BLaER1 treated with 17β-estradiol and CSF1 and Interleukin-3, amounts not matched to agents 10 nM and 100 nM (cell line): Measurements from ENCODE around the gene HSPA12B.

ENCODE experiments used
- H3K27ac ChIP-seq, 11 experiments: shearing (Covaris generic); formaldehyde crosslinking; 2 replicates each; pipeline ENCODE4 v1.8.1; 2022
- H3K27me3 ChIP-seq, 11 experiments: shearing (Covaris generic); formaldehyde crosslinking; 2 replicates each; pipeline ENCODE4 v1.8.1; 2022
- H3K36me3 ChIP-seq, 11 experiments: shearing (Covaris generic); formaldehyde crosslinking; 2 replicates each; pipeline ENCODE4 v1.8.1; 2022
- H3K4me1 ChIP-seq, 10 experiments: shearing (Covaris generic); formaldehyde crosslinking; 2 replicates each; pipeline ENCODE4 v1.8.1; 2022
- H3K4me2 ChIP-seq, 11 experiments: shearing (Covaris generic); formaldehyde crosslinking; 2 replicates each; pipeline ENCODE4 v1.8.1; 2022
- H3K4me3 ChIP-seq, 10 experiments: shearing (Covaris generic); formaldehyde crosslinking; 2 replicates each; pipeline ENCODE4 v1.8.1; 2022
- H3K9ac ChIP-seq, 11 experiments: shearing (Covaris generic); formaldehyde crosslinking; 2 replicates each; pipeline ENCODE4 v1.8.1; 2022
- H3K9me3 ChIP-seq, 11 experiments: shearing (Covaris generic); formaldehyde crosslinking; replicated peaks in 1 of 11; 2 replicates each; pipeline ENCODE4 v1.8.1; 2022
- H4K20me1 ChIP-seq, 11 experiments: shearing (Covaris generic); formaldehyde crosslinking; 2 replicates each; pipeline ENCODE4 v1.8.1; 2022
- Cebpa-rat ChIP-seq, 11 experiments: shearing (Covaris generic); IDR thresholded peaks; 2 replicates each; pipeline ENCODE4 v1.8.1; 2022

The HSPA12B gene

DNA sequence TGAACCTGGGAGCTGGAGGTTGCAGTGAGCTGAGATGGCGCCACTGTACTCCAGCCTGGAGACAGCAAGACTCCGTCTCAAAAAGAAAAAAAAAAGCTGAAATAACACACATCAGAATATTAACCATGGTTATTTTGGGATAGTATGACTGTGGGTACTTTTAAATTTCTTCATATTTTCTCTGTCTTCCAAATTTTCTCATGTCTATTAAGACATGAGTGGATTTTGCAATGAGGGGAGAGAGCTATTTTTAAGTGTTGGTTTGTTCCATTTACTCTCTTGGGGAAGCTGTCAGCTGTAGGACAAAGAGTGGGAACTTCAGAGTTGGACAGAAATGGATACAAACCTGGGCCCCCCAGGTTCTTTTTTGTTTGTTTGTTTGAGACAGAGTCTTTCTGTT lies 24.8 kb downstream of the HSPA12B start:
- peaks cover 13 to 100% (median 81%) of the 10 kb centered on the region in 11 experiments; a peak in 21 of 22 replicates for H4K20me1 ChIP-seq

DNA sequence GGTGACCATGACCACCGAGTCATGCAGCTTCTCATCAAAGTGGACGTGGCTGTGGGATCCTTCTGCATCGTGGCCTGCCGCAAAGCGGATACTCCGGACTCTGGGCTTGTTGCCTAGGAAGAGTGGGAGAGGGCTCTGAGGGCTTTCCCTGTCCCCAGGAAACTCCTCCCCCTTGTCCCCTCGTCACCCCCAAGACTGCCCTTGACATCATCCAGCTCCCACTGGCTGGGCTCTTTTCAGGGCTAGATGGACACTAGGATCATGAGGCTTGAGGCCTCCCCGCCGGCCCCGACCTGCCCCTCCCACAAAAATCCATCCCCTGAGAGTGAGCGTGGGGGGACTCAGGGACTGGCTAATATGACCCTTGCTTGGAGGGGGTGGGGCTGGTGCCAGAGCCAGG lies 26.1 kb downstream of the HSPA12B start:
- H3K4me3 ChIP-seq, result no peak overlapping the region
- peak overlapping the region in 8 of 11 experiments; percentile 33 to 70 (median 55); a peak in 8 of 22 replicates for H3K9ac ChIP-seq
- H3K4me2 ChIP-seq, result peak overlapping the region in 4 of 11 experiments; percentile 53 to 84 (median 72); a peak in 6 of 22 replicates
- no peaks in the 10 kb centered on the region for H3K27me3 ChIP-seq
- H3K9me3 ChIP-seq, result no peaks in the 10 kb centered on the region
- H3K36me3 ChIP-seq, result peaks cover 67 to 90% (median 82%) of the 10 kb centered on the region in 11 experiments
- H3K4me1 ChIP-seq, result peaks cover 38 to 88% (median 74%) of the 10 kb centered on the region in 10 experiments
- peak overlapping the region in 9 of 11 experiments; percentile 52 to 76 (median 68); a peak in 17 of 22 replicates for H3K27ac ChIP-seq
- TF ChIP-seq Cebpa-rat (IDR thresholded peaks at IDR 0.05), result no peak
- H4K20me1 ChIP-seq, result peaks cover 13 to 92% (median 75%) of the 10 kb centered on the region in 11 experiments; a peak in 21 of 22 replicates

More for the DNA sequence above, 24.8 kb downstream of the HSPA12B start:
- Histone ChIP-seq H3K4me3 (peak overlapping the region in 1 of 10 experiments; percentile 40; a peak in 1 of 20 replicates), H3K9ac (peak overlapping the region in 9 of 11 experiments; percentile 21 to 59 (median 41); a peak in 13 of 22 replicates), H3K4me1 (peaks cover 40 to 88% (median 73%) of the 10 kb centered on the region in 10 experiments), H3K4me2 (peak overlapping the region in 10 of 11 experiments; percentile 26 to 84 (median 56); a peak in 18 of 22 replicates), H3K36me3 (peaks cover 67 to 97% (median 82%) of the 10 kb centered on the region in 11 experiments), H3K9me3 (no peaks in the 10 kb centered on the region), H3K27ac (peak overlapping the region in 10 of 11 experiments; percentile 23 to 76 (median 64); a peak in 19 of 22 replicates), H3K27me3 (no peaks in the 10 kb centered on the region)
- TF ChIP-seq Cebpa-rat (IDR thresholded peaks at IDR 0.05), result 0 out of 22 replicates have a peak, but pooled peaks of 1 of the 11 experiments have one; percentile 29

DNA sequence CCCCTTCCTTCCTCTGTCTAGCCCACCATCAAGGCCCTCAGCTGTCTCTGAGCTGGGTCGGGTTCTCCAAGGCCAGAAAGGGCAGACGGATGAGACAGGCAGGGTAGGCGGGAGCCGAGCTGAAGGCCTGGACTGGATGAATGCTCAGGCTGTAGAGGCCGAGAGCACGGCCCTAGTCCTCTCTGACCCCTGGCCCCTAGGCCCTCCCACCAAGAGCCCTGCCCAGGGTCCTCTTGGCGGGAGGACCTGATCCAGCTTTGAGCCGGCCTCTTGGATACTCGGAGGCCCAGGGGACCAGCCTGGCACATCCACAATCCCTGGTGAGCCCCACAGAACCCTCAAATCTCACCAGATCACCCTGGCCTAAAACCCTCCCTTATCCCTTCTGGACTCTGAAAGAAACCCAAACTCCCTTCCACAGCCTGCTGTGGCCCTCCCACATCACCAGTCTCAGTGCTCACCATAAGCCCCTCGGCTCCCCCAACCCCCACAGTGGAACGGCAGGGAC lies 26.9 kb downstream of the HSPA12B start:
- H3K27ac ChIP-seq, result peak overlapping the region in 9 of 11 experiments; percentile 47 to 76 (median 68); a peak in 18 of 22 replicates
- H3K4me1 ChIP-seq, result peaks cover 47 to 89% (median 81%) of the 10 kb centered on the region in 10 experiments
- no peak overlapping the region for H3K4me3 ChIP-seq
- peaks cover 62 to 87% (median 74%) of the 10 kb centered on the region in 11 experiments for H3K36me3 ChIP-seq
- peak overlapping the region; percentile 23 to 70 (median 46); a peak in 15 of 22 replicates for H3K9ac ChIP-seq
- peaks cover 13 to 92% (median 74%) of the 10 kb centered on the region in 11 experiments; a peak in 21 of 22 replicates for H4K20me1 ChIP-seq
- no peaks in the 10 kb centered on the region for H3K9me3 ChIP-seq
- H3K27me3 ChIP-seq, result no peaks in the 10 kb centered on the region
- TF ChIP-seq Cebpa-rat (IDR thresholded peaks at IDR 0.05), result no peak
- H3K4me2 ChIP-seq, result peak overlapping the region in 5 of 11 experiments; percentile 7 to 84 (median 74); a peak in 5 of 22 replicates

DNA sequence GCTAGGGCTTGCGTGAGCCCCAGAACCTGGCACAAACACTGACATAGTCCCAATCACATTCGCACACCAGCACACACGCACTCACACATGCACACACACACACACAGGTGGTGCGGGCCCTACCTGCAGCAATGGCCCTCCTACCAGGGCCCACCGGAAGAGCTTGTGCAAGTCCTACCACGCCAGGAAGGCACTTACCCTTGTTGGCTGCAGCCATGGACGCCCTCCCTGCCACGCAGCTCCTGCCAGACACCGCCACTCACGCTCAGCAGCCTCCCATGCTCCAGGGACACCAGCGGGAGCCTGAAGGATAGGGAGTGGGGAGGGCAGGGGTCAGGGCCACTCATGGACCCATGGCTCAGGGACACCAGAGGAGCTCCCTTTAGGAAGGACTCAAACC lies 27.4 kb downstream of the HSPA12B start:
- no peak overlapping the region for H3K4me3 ChIP-seq
- peak overlapping the region in 10 of 11 experiments; percentile 13 to 76 (median 62); a peak in 18 of 22 replicates for H3K27ac ChIP-seq
- H3K27me3 ChIP-seq, result no peaks in the 10 kb centered on the region
- peaks cover 52 to 94% (median 86%) of the 10 kb centered on the region in 10 experiments for H3K4me1 ChIP-seq
- H3K4me2 ChIP-seq, result peak overlapping the region in 10 of 11 experiments; percentile 51 to 84 (median 72); a peak in 20 of 22 replicates
- H3K9me3 ChIP-seq, result no peaks in the 10 kb centered on the region
- no peak for TF ChIP-seq Cebpa-rat (IDR thresholded peaks at IDR 0.05)
- peaks cover 56 to 87% (median 68%) of the 10 kb centered on the region in 11 experiments for H3K36me3 ChIP-seq
- peaks cover 13 to 92% (median 71%) of the 10 kb centered on the region in 11 experiments; a peak in 20 of 22 replicates for H4K20me1 ChIP-seq
- peak overlapping the region; percentile 28 to 70 (median 54); a peak in 17 of 22 replicates for H3K9ac ChIP-seq

DNA sequence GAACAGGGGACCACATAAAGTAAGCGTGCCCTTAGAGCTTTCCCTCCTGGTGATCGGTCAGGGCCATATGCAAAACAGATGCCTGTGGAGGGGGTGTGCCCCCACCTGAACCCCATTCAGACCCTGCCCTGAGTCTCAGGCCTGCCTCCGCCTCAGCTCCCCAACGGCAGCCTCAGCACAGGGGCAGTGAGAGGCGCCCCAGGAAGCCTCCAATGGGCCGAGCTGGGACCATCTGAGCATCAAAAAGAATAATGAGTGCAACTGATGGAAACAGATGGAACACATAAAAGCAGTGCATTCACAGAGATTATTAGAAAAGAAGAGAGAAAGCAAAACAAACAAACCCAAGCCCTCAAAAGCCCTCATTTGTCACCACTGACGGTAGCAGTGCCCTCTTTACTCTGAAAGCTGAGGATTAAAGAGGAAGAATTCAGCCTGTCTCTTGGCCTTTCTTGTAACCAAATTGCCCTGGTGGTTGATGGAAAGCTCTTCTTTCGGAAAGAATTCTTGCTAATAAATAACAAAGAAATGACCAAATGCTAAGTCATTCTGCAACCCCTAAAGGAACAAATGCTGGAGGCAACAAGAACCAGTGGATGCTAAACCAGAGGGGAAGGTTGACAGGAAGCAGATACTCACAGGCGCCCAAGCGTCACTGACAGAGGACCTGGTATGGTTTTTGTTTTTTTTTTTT lies 28.3 kb downstream of the HSPA12B start:
- peaks cover 47 to 81% (median 59%) of the 10 kb centered on the region in 11 experiments for H3K36me3 ChIP-seq
- H3K27ac ChIP-seq, result peak overlapping the region in 10 of 11 experiments; percentile 13 to 76 (median 62); a peak in 19 of 22 replicates
- TF ChIP-seq Cebpa-rat (IDR thresholded peaks at IDR 0.05), result no peak
- no peaks in the 10 kb centered on the region for H3K9me3 ChIP-seq
- H3K4me3 ChIP-seq, result peak overlapping the region in 3 of 10 experiments; percentile 0 to 27 (median 13); a peak in 2 of 20 replicates
- peaks cover 61 to 100% (median 96%) of the 10 kb centered on the region in 10 experiments for H3K4me1 ChIP-seq
- H3K4me2 ChIP-seq, result peak overlapping the region; percentile 51 to 84 (median 74)
- peak overlapping the region; percentile 20 to 70 (median 54); a peak in 20 of 22 replicates for H3K9ac ChIP-seq
- peaks cover 13 to 88% (median 76%) of the 10 kb centered on the region in 11 experiments; a peak in 20 of 22 replicates for H4K20me1 ChIP-seq
- no peaks in the 10 kb centered on the region for H3K27me3 ChIP-seq

DNA sequence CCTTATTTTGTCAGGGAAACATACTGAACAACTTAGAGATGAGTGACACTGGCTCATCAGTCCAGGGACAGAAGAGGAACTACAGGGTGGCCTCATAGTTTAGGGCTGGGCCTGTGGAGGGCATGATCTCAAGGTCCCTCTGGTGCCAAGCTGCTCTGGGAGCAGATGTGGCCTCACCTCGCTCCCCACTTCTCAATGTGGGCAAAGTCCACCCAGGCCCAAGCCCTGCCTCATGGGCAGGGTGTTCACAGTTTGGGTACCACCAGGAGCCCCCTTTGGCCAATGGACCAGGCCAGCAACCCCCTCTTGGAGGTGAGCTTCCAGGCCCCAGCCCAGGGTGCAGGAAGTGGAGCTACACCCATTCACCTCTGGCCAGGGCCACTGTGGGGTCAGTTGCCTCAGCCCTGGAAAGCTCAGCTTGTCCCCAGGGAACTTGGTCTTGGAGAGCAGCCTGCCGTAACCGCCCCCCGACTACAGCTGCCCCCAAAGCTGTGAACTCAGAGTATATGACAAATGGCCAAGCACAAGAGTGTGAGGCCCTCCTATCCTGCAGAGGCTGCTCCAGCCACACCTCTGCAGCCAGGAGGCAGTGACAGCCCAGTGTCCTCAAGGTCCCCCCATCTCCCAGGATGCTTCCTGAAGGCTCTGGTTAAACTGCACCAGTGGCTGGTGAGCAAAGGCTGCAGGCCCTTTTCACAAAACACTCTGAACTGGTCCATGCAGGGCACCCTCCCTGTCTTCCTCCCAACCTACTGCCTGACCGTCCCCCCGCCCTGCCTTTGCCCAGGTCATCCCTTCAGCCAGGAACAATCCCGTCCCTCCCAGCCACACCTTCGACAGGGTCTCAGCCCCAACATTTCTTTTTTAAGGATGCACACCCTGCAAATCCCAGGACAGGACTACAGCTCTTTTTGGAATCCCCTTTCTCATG lies 31.5 kb downstream of the HSPA12B start:
- peaks cover 73 to 92% (median 84%) of the 10 kb centered on the region in 10 experiments for H3K4me1 ChIP-seq
- no peaks in the 10 kb centered on the region for H3K9me3 ChIP-seq
- H3K4me2 ChIP-seq, result peak overlapping the region; percentile 92 to 100 (median 99)
- no peaks in the 10 kb centered on the region for H3K27me3 ChIP-seq
- TF ChIP-seq Cebpa-rat (IDR thresholded peaks at IDR 0.05), result no peak
- peak overlapping the region in 6 of 10 experiments; percentile 79 to 97 (median 94); a peak in 12 of 20 replicates for H3K4me3 ChIP-seq
- peak overlapping the region; percentile 24 to 98 (median 96); a peak in 19 of 22 replicates for H3K27ac ChIP-seq
- peaks cover 17 to 50% (median 29%) of the 10 kb centered on the region in 11 experiments for H3K36me3 ChIP-seq
- peak overlapping the region; percentile 81 to 95 (median 91); a peak in 21 of 22 replicates for H3K9ac ChIP-seq
- peaks cover 13 to 82% (median 54%) of the 10 kb centered on the region in 11 experiments; a peak in 19 of 22 replicates for H4K20me1 ChIP-seq

DNA sequence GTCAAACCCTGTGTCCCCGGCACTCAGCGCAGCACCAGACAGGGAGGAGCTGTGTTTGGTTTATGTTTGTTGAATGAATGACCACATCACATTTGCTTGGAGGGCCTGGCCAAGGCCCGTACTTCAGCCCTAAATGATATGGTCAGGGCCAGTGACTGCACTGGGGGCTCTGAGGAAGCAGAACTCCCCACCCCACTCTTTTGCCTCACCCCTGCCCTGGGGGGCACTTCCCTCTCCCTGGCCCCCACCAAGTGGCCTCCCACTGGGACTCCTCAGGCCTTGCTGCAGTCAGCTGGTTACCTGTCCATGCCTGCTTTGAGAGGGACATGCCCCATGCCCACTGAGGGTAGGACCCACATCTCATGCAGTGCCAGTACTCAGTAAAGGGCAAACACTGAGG lies 32.2 kb downstream of the HSPA12B start:
- TF ChIP-seq Cebpa-rat (IDR thresholded peaks at IDR 0.05), result no peak
- Histone ChIP-seq H3K27me3 (no peaks in the 10 kb centered on the region), H3K9me3 (no peaks in the 10 kb centered on the region), H3K9ac (peak overlapping the region; percentile 81 to 95 (median 91); a peak in 20 of 22 replicates), H3K4me3 (peak overlapping the region; percentile 17 to 97 (median 86); a peak in 16 of 20 replicates), H3K27ac (peak overlapping the region; percentile 24 to 98 (median 96); a peak in 21 of 22 replicates), H4K20me1 (peaks cover 6 to 75% (median 47%) of the 10 kb centered on the region in 11 experiments; a peak in 19 of 22 replicates), H3K4me2 (peak overlapping the region; percentile 92 to 100 (median 99)), H3K36me3 (peaks cover 9 to 43% (median 21%) of the 10 kb centered on the region in 11 experiments; a peak in 21 of 22 replicates), H3K4me1 (peaks cover 79 to 92% (median 86%) of the 10 kb centered on the region in 10 experiments)
